Endothelial cell of umbilical vein (primary cell): ENCODE measurements around the gene RAB11B. TPM values are rescaled to one million over a fixed set of nuclear protein-coding genes. Genes with fewer than 3 reads are reported as not detected.

ENCODE experiments used
- BruUV-seq: library from RNA; stranded (reverse); fragments of 400-500 nt; replicated peaks from 2 replicates; lab custom pipeline; 2021; lab: Mats Ljungman, UMichigan
- CTCF ChIA-PET: fragments of 300-600, 350-600 bp; sonication (Branson Sonifier 250); formaldehyde crosslinking; loops from one replicate; lab custom pipeline; 2021; ENCODE audit warnings: antibody characterized with exemption, inconsistent platforms; lab: Charles Lee
- POLR2A ChIA-PET: fragments of 300-600, 350-600 bp; sonication (Branson Sonifier 250); formaldehyde crosslinking; loops from one replicate; lab custom pipeline; 2021; ENCODE audit warnings: antibody characterized with exemption, inconsistent platforms; lab: Charles Lee
- DNase-seq: peaks from one replicate; pipeline ENCODE4 v3.0.0-alpha.2; 2011; ENCODE audit warnings: low read depth, low spot score
- FAIRE-seq: peaks from 2 replicates; lab custom pipeline; 2011; peaks lifted over from hg19 to GRCh38; lab: Jason Lieb, UNC
- H2AFZ ChIP-seq: 2 replicates; pipeline ENCODE4 v1.6.0; 2012; ENCODE audit warnings: low read depth, low read length, control low read depth, inconsistent platforms
- H3K27ac ChIP-seq: 2 replicates; pipeline ENCODE4 v1.5.1; 2011; ENCODE audit warnings: low read depth, mild to moderate bottlenecking, control low read depth, low read length, moderate library complexity; ENCODE audit not compliant: insufficient read depth
- H3K27me3 ChIP-seq, 2 experiments: 2 replicates each; pipeline versions ENCODE4 v1.6.0 to v1.6.1; 2011; ENCODE audit warnings: low read length in 2 of 2, mixed read lengths in 1 of 2; ENCODE audit not compliant: control insufficient read depth in 2 of 2, insufficient read depth in 2 of 2
- H3K36me3 ChIP-seq, 2 experiments: 2 replicates in 1 of 2; 3 replicates in 1 of 2; pipeline ENCODE4 v1.5.1; 2011; ENCODE audit warnings: low read length in 2 of 2, mild to moderate bottlenecking in 1 of 2, moderate library complexity in 1 of 2; ENCODE audit not compliant: control insufficient read depth in 2 of 2, insufficient read depth in 2 of 2; ENCODE audit errors: extremely low read depth in 1 of 2
- H3K4me1 ChIP-seq: 3 replicates; pipeline ENCODE4 v1.5.1; 2011; ENCODE audit warnings: mild to moderate bottlenecking, low read length; ENCODE audit not compliant: control insufficient read depth, insufficient read depth; ENCODE audit errors: extremely low read depth
- H3K4me2 ChIP-seq: 2 replicates; pipeline ENCODE4 v1.6.1; 2011; ENCODE audit warnings: low read length, control low read depth, mixed read lengths; ENCODE audit not compliant: insufficient read depth
- H3K4me3 ChIP-seq, 3 experiments: fragments of 200-600 bp in 1 of 3; sonication (generic), shearing (Covaris generic) in 1 of 3; replicated peaks in 1 of 3; 2 replicates each; pipeline ENCODE4 v1.5.1; 2011 to 2016; ENCODE audit warnings: control low read depth in 3 of 3, low read length in 3 of 3, mild to moderate bottlenecking in 2 of 3, inconsistent platforms in 1 of 3, low read depth in 1 of 3, moderate library complexity in 1 of 3; ENCODE audit not compliant: insufficient read depth in 1 of 3
- H3K79me2 ChIP-seq: 2 replicates; pipeline ENCODE4 v1.6.0; 2012; ENCODE audit warnings: low read length, inconsistent platforms; ENCODE audit not compliant: control insufficient read depth, insufficient read depth
- H3K9ac ChIP-seq: replicated peaks from 2 replicates; pipeline ENCODE3; 2011; ENCODE audit warnings: low read length, control low read depth; ENCODE audit not compliant: insufficient read depth; ENCODE audit errors: extremely low read depth
- H3K9me1 ChIP-seq: replicated peaks from 3 replicates; pipeline ENCODE4 v1.6.0; 2011; ENCODE audit warnings: mild to moderate bottlenecking, low read length; ENCODE audit not compliant: control insufficient read depth, insufficient read depth; ENCODE audit errors: extremely low read depth
- H3K9me3 ChIP-seq: replicated peaks from 2 replicates; pipeline ENCODE4 v1.5.1; 2012; ENCODE audit warnings: low read length, inconsistent platforms; ENCODE audit not compliant: control insufficient read depth, insufficient read depth
- H4K20me1 ChIP-seq: replicated peaks from 2 replicates; pipeline ENCODE3; 2011; ENCODE audit warnings: mild to moderate bottlenecking, low read length; ENCODE audit not compliant: control insufficient read depth, insufficient read depth; ENCODE audit errors: extremely low read depth
- CTCF ChIP-seq, 2 donors: IDR thresholded peaks; 1 replicate in 1 of 2; 2 replicates in 1 of 2; pipeline ENCODE4 v1.5.1; 2011; ENCODE audit warnings: low read length in 2 of 2, mild to moderate bottlenecking in 2 of 2, moderate library complexity in 2 of 2, control low read depth in 1 of 2, inconsistent platforms in 1 of 2, low read depth in 1 of 2; ENCODE audit not compliant: insufficient read depth in 1 of 2; ENCODE audit errors: extremely low read depth in 1 of 2
- EZH2 ChIP-seq: IDR thresholded peaks from 2 replicates; pipeline ENCODE4 v1.6.1; 2012; ENCODE audit warnings: borderline replicate concordance, low read depth, mild to moderate bottlenecking, moderate library complexity, low read length, inconsistent platforms; ENCODE audit not compliant: severe bottlenecking
- FOS ChIP-seq: IDR thresholded peaks from 2 replicates; pipeline ENCODE4 v1.6.1; 2011; ENCODE audit warnings: mild to moderate bottlenecking, low read length, moderate library complexity, borderline replicate concordance; ENCODE audit not compliant: insufficient read depth
- GATA2 ChIP-seq: IDR thresholded peaks from 2 replicates; pipeline ENCODE4 v1.7.0; 2011; ENCODE audit warnings: low read depth, mild to moderate bottlenecking, moderate library complexity, mixed read lengths, low read length; ENCODE audit not compliant: insufficient read length, insufficient read depth
- JUN ChIP-seq: IDR thresholded peaks from 2 replicates; pipeline ENCODE4 v1.6.1; 2011; ENCODE audit warnings: borderline replicate concordance, low read depth; ENCODE audit not compliant: insufficient read length, insufficient read depth
- MAX ChIP-seq: IDR thresholded peaks from 2 replicates; pipeline ENCODE4 v1.6.1; 2011; ENCODE audit not compliant: insufficient read depth, insufficient read length
- MYC ChIP-seq: IDR thresholded peaks from one replicate; pipeline ENCODE4 v1.6.1; 2011; ENCODE audit warnings: mild to moderate bottlenecking, low read depth, low read length
- POLR2A ChIP-seq: IDR thresholded peaks from 2 replicates; pipeline ENCODE4 v1.6.1; 2012; ENCODE audit warnings: low read depth, mild to moderate bottlenecking, control low read depth, low read length
- POLR2AphosphoS5 ChIP-seq: IDR thresholded peaks from 2 replicates; pipeline ENCODE4 v1.6.1; 2012; ENCODE audit warnings: low read depth, mild to moderate bottlenecking, control low read depth, low read length, moderate library complexity; ENCODE audit not compliant: insufficient read depth
- dilution Hi-C: fragments of 300-500 bp; cut with MboI; formaldehyde crosslinking; loops from one replicate; pipeline ENCODE4 v1.15.0; 2019; ENCODE audit warnings: low sequenced_read_pairs; ENCODE audit not compliant: extremely low pct_ligation_motif_present
- intact Hi-C: fragments of 100-400 bp; cut with micrococcal nuclease; formaldehyde crosslinking; loops from one replicate; pipeline ENCODE4 v1.10.0; 2022
- polyA plus RNA-seq, 4 experiments: library from polyadenylated mRNA; depleted of rRNA in 3 of 4; stranded (reverse) in 3 of 4; unstranded in 1 of 4; fragments of >200 nt; gene quantifications; 2 replicates each; pipeline versions ENCODE4 v1.2.1 to v1.2.3, GENCODE V29; 2011 to 2012; ENCODE audit warnings: missing spikeins in 1 of 4
- total RNA-seq: library from RNA; stranded (reverse); gene quantifications from 2 replicates; pipeline ENCODE4 v1.2.3, GENCODE V29; 2021

Gene RAB11B
- total and polyA plus RNA-seq, 2 donors (not counting 3 experiments of a cell fraction or from before 2014, with no cell fraction given) = 74.1 to 99.8 TPM

GRCh38 chr19:8429044-8429443, 38.9 kb downstream of the RAB11B start:
- Histone ChIP-seq H3K27ac (no peak overlapping the region), H3K4me1 (peaks cover 6% of the 10 kb centered on the region), H3K79me2 (no peaks in the 10 kb centered on the region), H3K9me1 (no peaks in the 10 kb centered on the region), H3K9me3 (no peaks in the 10 kb centered on the region), H4K20me1 (no peaks in the 10 kb centered on the region), H3K4me3 (no peak overlapping the region), H3K36me3 (peaks cover 0 to 7% of the 10 kb centered on the region in 2 experiments), H2AFZ (no peak overlapping the region), H3K27me3 (no peaks in the 10 kb centered on the region), H3K9ac (no peak overlapping the region), H3K4me2 (no peak overlapping the region)
- POLR2A ChIA-PET = no interaction called here
- TF ChIP-seq MYC (no peak), MAX (no peak), GATA2 (no peak), POLR2AphosphoS5 (no peak)
- CTCF ChIA-PET = interaction anchor here (1.9 kb wide), 1 partner anchor 16 kb away, joined by 4 read pairs; the partner anchor contains the start of gene MARCHF2
- dilution Hi-C loops (no loop called here), intact Hi-C loops (no loop called here)
- BruUV-seq = no TSS peak
- DNase-seq (no peak), FAIRE-seq (no peak)

GRCh38 chr19:8429826-8430225, 39.7 kb downstream of the RAB11B start:
- DNase-seq = no peak
- POLR2A ChIA-PET = no interaction called here
- Histone ChIP-seq H3K36me3 (peaks cover 0 to 7% of the 10 kb centered on the region in 2 experiments), H4K20me1 (no peaks in the 10 kb centered on the region), H3K9ac (no peak overlapping the region), H3K4me2 (no peak overlapping the region), H3K9me1 (no peaks in the 10 kb centered on the region), H3K27ac (no peak overlapping the region), H2AFZ (no peak overlapping the region), H3K9me3 (no peaks in the 10 kb centered on the region), H3K4me3 (no peak overlapping the region), H3K4me1 (peaks cover 4% of the 10 kb centered on the region), H3K27me3 (no peaks in the 10 kb centered on the region), H3K79me2 (no peaks in the 10 kb centered on the region)
- dilution Hi-C loops (no loop called here), intact Hi-C loops (no loop called here)
- no peak for FAIRE-seq
- CTCF ChIA-PET = interaction anchor here (1.9 kb wide), 1 partner anchor 17 kb away, joined by 4 read pairs; the partner anchor contains the start of gene MARCHF2
- TF ChIP-seq FOS (no peak), MAX (no peak), EZH2 (no peak), CTCF (IDR thresholded peaks at IDR 0.05; ENCODE audit: extremely low read depth in 1 of 2, insufficient read depth in 1 of 2, low read depth in 1 of 2, low read length in 2 of 2) (no peak), POLR2AphosphoS5 (no peak), GATA2 (no peak), JUN (no peak), MYC (no peak), POLR2A (no peak)
- BruUV-seq = no TSS peak
